Measurements from ENCODE around the gene GRIK2. TPM values are rescaled to one million over a fixed set of nuclear protein-coding genes. Genes with fewer than 3 reads are reported as not detected.
A peak's percentile ranks its signal among the peaks of the same experiment; 100 is the strongest.

GRIK2 gene
- total RNA-seq, 3 donors from 2014 or later (not counting 1 experiment from before 2014, with no cell fraction given): not detected

GRCh38 chr6:101395345-101395744 lies 1.8 kb downstream of the GRIK2 start:
- ATAC-seq (no peak), DNase-seq (no peak)
- peaks cover 18% of the 10 kb centered on the region for H3K9me3 ChIP-seq (ENCODE audit: control insufficient read depth, insufficient read depth, low read length)
- H3K4me3 ChIP-seq (ENCODE audit: low read length): no peak overlapping the region
- Mint-ChIP-seq H3K9me3 (peaks cover 8 to 9% of the 10 kb centered on the region in 2 donors), H3K4me1 (no peaks in the 10 kb centered on the region), H3K27ac (no peak overlapping the region), H3K4me3 (no peak overlapping the region), H3K27me3 (ENCODE audit: low read depth in 2 of 2) (peaks cover 13 to 31% of the 10 kb centered on the region in 2 donors), H3K36me3 (peaks cover 10% of the 10 kb centered on the region)
- TF ChIP-seq, protein P1, sequence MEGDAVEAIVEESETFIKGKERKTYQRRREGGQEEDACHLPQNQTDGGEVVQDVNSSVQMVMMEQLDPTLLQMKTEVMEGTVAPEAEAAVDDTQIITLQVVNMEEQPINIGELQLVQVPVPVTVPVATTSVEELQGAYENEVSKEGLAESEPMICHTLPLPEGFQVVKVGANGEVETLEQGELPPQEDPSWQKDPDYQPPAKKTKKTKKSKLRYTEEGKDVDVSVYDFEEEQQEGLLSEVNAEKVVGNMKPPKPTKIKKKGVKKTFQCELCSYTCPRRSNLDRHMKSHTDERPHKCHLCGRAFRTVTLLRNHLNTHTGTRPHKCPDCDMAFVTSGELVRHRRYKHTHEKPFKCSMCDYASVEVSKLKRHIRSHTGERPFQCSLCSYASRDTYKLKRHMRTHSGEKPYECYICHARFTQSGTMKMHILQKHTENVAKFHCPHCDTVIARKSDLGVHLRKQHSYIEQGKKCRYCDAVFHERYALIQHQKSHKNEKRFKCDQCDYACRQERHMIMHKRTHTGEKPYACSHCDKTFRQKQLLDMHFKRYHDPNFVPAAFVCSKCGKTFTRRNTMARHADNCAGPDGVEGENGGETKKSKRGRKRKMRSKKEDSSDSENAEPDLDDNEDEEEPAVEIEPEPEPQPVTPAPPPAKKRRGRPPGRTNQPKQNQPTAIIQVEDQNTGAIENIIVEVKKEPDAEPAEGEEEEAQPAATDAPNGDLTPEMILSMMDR (IDR thresholded peaks at IDR 0.05): no peak
- H3K27ac ChIP-seq (ENCODE audit: low read length): no peak overlapping the region
- intact Hi-C loops (cut with micrococcal nuclease): no loop called here
- no peaks in the 10 kb centered on the region for H3K36me3 ChIP-seq (ENCODE audit: control insufficient read depth, insufficient read depth, low read length)
- H3K4me1 ChIP-seq (ENCODE audit: control insufficient read depth, insufficient read depth, low read length): no peaks in the 10 kb centered on the region
- H3K27me3 ChIP-seq (ENCODE audit: control insufficient read depth, insufficient read depth, low read length): peaks cover 22% of the 10 kb centered on the region

DNA sequence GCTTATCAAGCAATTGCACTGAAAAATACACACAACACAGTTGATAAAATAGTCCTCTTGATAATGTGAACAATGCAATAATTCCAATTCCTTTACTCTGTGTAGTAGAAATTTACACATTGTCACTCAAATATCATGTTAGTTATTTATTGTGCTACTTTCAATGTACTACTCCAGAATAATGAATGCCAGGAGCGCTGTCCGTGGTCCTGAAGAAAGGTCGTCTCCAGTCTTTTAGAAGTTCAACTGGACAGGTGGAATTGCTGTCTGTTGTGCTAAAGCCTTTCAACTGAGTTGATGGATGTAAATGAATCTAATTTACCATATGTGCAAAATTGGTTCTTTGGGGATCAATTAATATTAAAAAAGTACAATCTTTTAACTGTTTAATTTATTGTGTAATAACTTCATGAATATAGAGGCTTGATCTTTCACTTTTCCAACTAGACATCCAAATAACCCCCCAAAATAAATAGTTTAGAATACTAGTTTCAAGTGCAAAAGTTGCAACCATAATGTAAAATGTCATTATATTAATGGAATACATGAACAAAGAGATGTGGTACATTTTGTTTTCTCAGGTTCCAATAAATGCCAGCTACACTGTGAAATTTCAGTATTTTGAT lies 3.2 kb downstream of the GRIK2 start:
- H3K4me3 ChIP-seq (ENCODE audit: low read length): no peak overlapping the region
- peaks cover 22% of the 10 kb centered on the region for H3K27me3 ChIP-seq (ENCODE audit: control insufficient read depth, insufficient read depth, low read length)
- no peaks in the 10 kb centered on the region for H3K4me1 ChIP-seq (ENCODE audit: control insufficient read depth, insufficient read depth, low read length)
- intact Hi-C loops (cut with micrococcal nuclease): no loop called here
- Mint-ChIP-seq H3K4me1 (no peaks in the 10 kb centered on the region), H3K4me3 (no peak overlapping the region), H3K9me3 (peaks cover 9 to 11% of the 10 kb centered on the region in 2 donors), H3K27me3 (ENCODE audit: low read depth in 2 of 2) (peaks cover 18 to 36% of the 10 kb centered on the region in 2 donors), H3K36me3 (peaks cover 5% of the 10 kb centered on the region), H3K27ac (no peak overlapping the region)
- peak in 1 of 2 donors; percentile 42 for DNase-seq
- 10% methylated on average over 3 of the region's 3 CpGs for WGBS (ENCODE audit: insufficient coverage)
- H3K36me3 ChIP-seq (ENCODE audit: control insufficient read depth, insufficient read depth, low read length): no peaks in the 10 kb centered on the region
- peaks cover 18% of the 10 kb centered on the region for H3K9me3 ChIP-seq (ENCODE audit: control insufficient read depth, insufficient read depth, low read length)
- no peak for ATAC-seq
- TF ChIP-seq, protein P1 (IDR thresholded peaks at IDR 0.05): no peak
- H3K27ac ChIP-seq (ENCODE audit: low read length): no peak overlapping the region

- Histone ChIP-seq H3K36me3 (ENCODE audit: control insufficient read depth, insufficient read depth, low read length) (no peaks in the 10 kb centered on the region), H3K4me3 (ENCODE audit: low read length) (no peak overlapping the region), H3K9me3 (ENCODE audit: control insufficient read depth, insufficient read depth, low read length) (peaks cover 15% of the 10 kb centered on the region), H3K27ac (ENCODE audit: low read length) (no peak overlapping the region), H3K4me1 (ENCODE audit: control insufficient read depth, insufficient read depth, low read length) (no peaks in the 10 kb centered on the region), H3K27me3 (ENCODE audit: control insufficient read depth, insufficient read depth, low read length) (peaks cover 21% of the 10 kb centered on the region)
- no peak overlapping the region for H3K27ac Mint-ChIP-seq
- WGBS (ENCODE audit: insufficient coverage): 15% methylated on average over 4 of the region's 4 CpGs
- H3K4me3 Mint-ChIP-seq: no peak overlapping the region
- H3K9me3 Mint-ChIP-seq: peaks cover 11 to 14% of the 10 kb centered on the region in 2 donors
- intact Hi-C loops (cut with micrococcal nuclease): no loop called here
- TF ChIP-seq, protein P1 (IDR thresholded peaks at IDR 0.05): no peak
- ATAC-seq (no peak), DNase-seq (no peak)
- no peaks in the 10 kb centered on the region for H3K4me1 Mint-ChIP-seq
- peaks cover 5% of the 10 kb centered on the region for H3K36me3 Mint-ChIP-seq
- H3K27me3 Mint-ChIP-seq (ENCODE audit: low read depth in 2 of 2): peaks cover 21 to 39% of the 10 kb centered on the region in 2 donors
Observed at GRCh38 chr6:101397199-101397598, 3.7 kb downstream of the GRIK2 start.

Measured in natural killer cell (primary cell).